Hepatocyte (in vitro differentiated cells): ENCODE measurements around the gene TMEM245.

Experiments
- EZH2 ChIP-seq: fragments of 200-600 bp; sonication (generic); IDR thresholded peaks from 2 replicates; pipeline ENCODE4 v1.6.1; 2016; ENCODE audit warnings: antibody characterized with exemption, mild to moderate bottlenecking, borderline replicate concordance
- TF ChIP-seq, protein P1 (sequence below): fragments of 200-600 bp; sonication (generic); IDR thresholded peaks from 2 replicates; pipeline ENCODE4 v1.5.1; 2016; ENCODE audit warnings: antibody characterized with exemption, mild to moderate bottlenecking; ENCODE audit not compliant: poor library complexity

- TF ChIP-seq, protein P1, sequence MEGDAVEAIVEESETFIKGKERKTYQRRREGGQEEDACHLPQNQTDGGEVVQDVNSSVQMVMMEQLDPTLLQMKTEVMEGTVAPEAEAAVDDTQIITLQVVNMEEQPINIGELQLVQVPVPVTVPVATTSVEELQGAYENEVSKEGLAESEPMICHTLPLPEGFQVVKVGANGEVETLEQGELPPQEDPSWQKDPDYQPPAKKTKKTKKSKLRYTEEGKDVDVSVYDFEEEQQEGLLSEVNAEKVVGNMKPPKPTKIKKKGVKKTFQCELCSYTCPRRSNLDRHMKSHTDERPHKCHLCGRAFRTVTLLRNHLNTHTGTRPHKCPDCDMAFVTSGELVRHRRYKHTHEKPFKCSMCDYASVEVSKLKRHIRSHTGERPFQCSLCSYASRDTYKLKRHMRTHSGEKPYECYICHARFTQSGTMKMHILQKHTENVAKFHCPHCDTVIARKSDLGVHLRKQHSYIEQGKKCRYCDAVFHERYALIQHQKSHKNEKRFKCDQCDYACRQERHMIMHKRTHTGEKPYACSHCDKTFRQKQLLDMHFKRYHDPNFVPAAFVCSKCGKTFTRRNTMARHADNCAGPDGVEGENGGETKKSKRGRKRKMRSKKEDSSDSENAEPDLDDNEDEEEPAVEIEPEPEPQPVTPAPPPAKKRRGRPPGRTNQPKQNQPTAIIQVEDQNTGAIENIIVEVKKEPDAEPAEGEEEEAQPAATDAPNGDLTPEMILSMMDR, result no peak
- TF ChIP-seq EZH2, result no peak
Measured at GRCh38 chr9:109046346-109046745, 73.4 kb downstream of the TMEM245 start.
